Measurements from ENCODE around the gene CCSAP. TPM values are rescaled to one million over a fixed set of nuclear protein-coding genes. Genes with fewer than 3 reads are reported as not detected.
"Not testable (repeated sequence)": the region's sequence is repeated elsewhere in the genome, so short reads cannot be mapped to it uniquely, and the experiment has no call there.

Gene CCSAP
- total RNA-seq, 1 donor from 2014 or later = 34.4 TPM

GRCh38 chr1:229379846-229380245, 37.0 kb upstream of the CCSAP start:
- peaks cover 26% of the 10 kb centered on the region for H3K4me1 ChIP-seq
- H3K9ac ChIP-seq = no peak overlapping the region
- H3F3A ChIP-seq (ENCODE audit: low read depth) = peaks cover 13% of the 10 kb centered on the region
- no peaks in the 10 kb centered on the region for H4K20me1 ChIP-seq (ENCODE audit: low read depth)
- Mint-ChIP-seq H3K4me1 (peaks cover 17% of the 10 kb centered on the region), H3K9me3 (no peaks in the 10 kb centered on the region), H3K4me3 (no peak overlapping the region), H3K27me3 (ENCODE audit: insufficient read depth, low read depth) (peaks cover 6% of the 10 kb centered on the region), H3K27ac (no peak overlapping the region), H3K36me3 (no peaks in the 10 kb centered on the region)
- H3K9me3 ChIP-seq (ENCODE audit: low read depth) = no peaks in the 10 kb centered on the region
- peak overlapping the region; percentile 55 for H2AFZ ChIP-seq (replicated peaks)
- no peak overlapping the region for H3K27ac ChIP-seq
- no peaks in the 10 kb centered on the region for H3K27me3 ChIP-seq
- TF ChIP-seq EZH2 (IDR thresholded peaks at IDR 0.05) (no peak), CTCF (IDR thresholded peaks at IDR 0.05) (no peak), EZH2phosphoT487 (IDR thresholded peaks at IDR 0.05) (no peak)
- no peaks in the 10 kb centered on the region for H3K36me3 ChIP-seq
- no peaks in the 10 kb centered on the region for H3K79me2 ChIP-seq (ENCODE audit: low read depth)
- H3K4me2 ChIP-seq = peak overlapping the region; percentile 25
- peak; percentile 48 for DNase-seq (ENCODE audit: low spot score)
- H3K4me3 ChIP-seq = no peak overlapping the region

DNA sequence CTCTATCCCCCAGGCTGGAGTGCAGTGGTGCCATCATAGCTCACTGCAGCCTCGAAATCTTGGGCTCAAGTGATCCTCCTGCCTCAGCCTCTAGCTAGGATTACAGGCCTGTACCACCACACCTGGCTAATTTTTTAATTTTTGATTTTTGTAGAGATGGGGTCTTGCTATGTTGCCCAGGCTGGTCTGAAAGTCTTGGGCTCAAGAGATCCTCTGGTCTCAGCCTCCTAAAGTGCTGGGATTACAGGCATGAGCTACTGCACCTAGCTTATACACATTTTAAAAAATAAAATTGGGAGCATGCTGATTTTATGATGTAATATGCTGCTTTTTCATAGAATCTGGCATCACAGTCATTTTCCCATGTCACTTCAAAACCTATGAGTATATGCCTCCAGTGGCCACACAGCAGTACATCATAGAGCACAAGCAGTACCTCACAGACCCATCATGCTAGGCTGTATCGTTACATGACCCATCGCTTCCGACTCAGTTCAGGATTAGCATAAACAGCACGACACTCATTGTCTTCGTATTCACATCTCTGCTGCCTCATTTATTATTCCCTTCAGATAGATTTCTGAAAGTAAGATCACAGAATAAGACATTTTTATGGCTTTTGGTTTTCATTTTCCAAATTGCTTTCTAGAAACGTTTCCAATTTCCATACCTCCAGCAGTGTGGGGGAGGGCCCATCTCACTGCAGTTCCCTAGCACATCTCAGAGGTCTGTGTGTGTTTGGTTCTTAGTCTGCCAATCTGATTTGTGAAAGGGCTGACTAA, 35.9 kb upstream of the CCSAP start:
- Histone ChIP-seq H3F3A (ENCODE audit: low read depth) (peaks cover 13% of the 10 kb centered on the region), H4K20me1 (ENCODE audit: low read depth) (no peaks in the 10 kb centered on the region), H3K4me1 (peaks cover 26% of the 10 kb centered on the region), H3K9me3 (ENCODE audit: low read depth) (no peaks in the 10 kb centered on the region), H3K36me3 (no peaks in the 10 kb centered on the region), H3K4me2 (peak overlapping the region; percentile 8), H3K9ac (no peak overlapping the region), H2AFZ (replicated peaks) (no peak overlapping the region), H3K27ac (no peak overlapping the region), H3K79me2 (ENCODE audit: low read depth) (no peaks in the 10 kb centered on the region), H3K27me3 (no peaks in the 10 kb centered on the region), H3K4me3 (no peak overlapping the region)
- H3K9me3 Mint-ChIP-seq = no peaks in the 10 kb centered on the region
- peak; percentile 35 for DNase-seq (ENCODE audit: low spot score)
- peaks cover 6% of the 10 kb centered on the region for H3K27me3 Mint-ChIP-seq (ENCODE audit: insufficient read depth, low read depth)
- H3K27ac Mint-ChIP-seq = no peak overlapping the region
- TF ChIP-seq EZH2phosphoT487 (IDR thresholded peaks at IDR 0.05) (no peak), CTCF (IDR thresholded peaks at IDR 0.05) (peak; percentile 15), EZH2 (IDR thresholded peaks at IDR 0.05) (no peak)
- no peak overlapping the region for H3K4me3 Mint-ChIP-seq
- peaks cover 17% of the 10 kb centered on the region for H3K4me1 Mint-ChIP-seq
- H3K36me3 Mint-ChIP-seq = no peaks in the 10 kb centered on the region

DNA sequence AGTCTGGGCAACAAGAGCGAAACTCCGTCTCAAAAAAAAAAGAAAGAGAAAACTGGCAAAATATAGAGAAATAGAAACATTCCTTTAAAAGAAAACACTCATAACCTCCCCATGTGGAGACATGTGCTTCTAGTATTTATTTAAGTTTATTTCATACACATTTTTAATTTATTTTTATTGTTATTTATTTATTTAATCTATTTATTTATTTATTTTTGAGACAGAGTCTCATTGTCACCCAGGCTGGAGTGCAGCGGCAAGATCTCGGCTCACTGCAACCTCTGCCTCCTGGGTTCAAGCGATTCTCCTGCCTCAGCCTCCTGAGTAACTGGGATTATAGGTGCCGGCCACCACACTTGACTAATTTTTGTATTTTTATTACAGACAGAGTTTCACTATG, 35.2 kb upstream of the CCSAP start:
- H3K4me1 Mint-ChIP-seq = peaks cover 17% of the 10 kb centered on the region
- H2AFZ ChIP-seq (replicated peaks); DNase-seq (ENCODE audit: low spot score); H3K36me3 ChIP-seq; H3K9me3 Mint-ChIP-seq; H3K79me2 ChIP-seq (ENCODE audit: low read depth); H3K9me3 ChIP-seq (ENCODE audit: low read depth); H3K4me2 ChIP-seq; H3K27ac Mint-ChIP-seq; H3K27me3 Mint-ChIP-seq (ENCODE audit: insufficient read depth, low read depth); H3K4me3 Mint-ChIP-seq; H3K27me3 ChIP-seq; H3K4me3 ChIP-seq; H4K20me1 ChIP-seq (ENCODE audit: low read depth); H3K27ac ChIP-seq; H3K9ac ChIP-seq; H3K36me3 Mint-ChIP-seq: not testable (repeated sequence)
- Histone ChIP-seq H3K4me1 (peaks cover 26% of the 10 kb centered on the region), H3F3A (ENCODE audit: low read depth) (peaks cover 13% of the 10 kb centered on the region)

DNA sequence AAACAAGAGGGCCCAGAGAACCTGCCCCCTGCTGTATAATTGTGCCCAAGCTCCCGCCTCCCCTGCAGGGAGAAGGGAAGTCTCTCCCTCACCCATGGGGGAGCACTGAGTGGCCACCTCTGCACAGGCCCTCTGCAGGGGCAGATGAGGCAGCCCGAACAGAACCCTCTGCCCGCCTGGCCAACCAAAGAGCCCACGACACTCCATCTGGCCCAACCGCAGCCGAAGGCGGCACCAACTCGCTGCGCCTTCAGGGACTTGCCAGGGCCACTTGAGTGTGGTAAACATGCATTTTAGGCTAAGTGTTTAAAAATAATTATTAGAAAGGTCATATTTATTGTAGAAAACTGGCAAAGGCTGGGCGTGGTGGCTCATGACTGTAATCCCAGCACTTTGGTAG, 34.6 kb upstream of the CCSAP start:
- no peak for TF ChIP-seq EZH2phosphoT487 (IDR thresholded peaks at IDR 0.05)
- no peak for TF ChIP-seq EZH2 (IDR thresholded peaks at IDR 0.05)
- no peak for TF ChIP-seq CTCF (IDR thresholded peaks at IDR 0.05)
- no peak overlapping the region for H3K27ac Mint-ChIP-seq

More for the DNA sequence above, 34.6 kb upstream of the CCSAP start:
- Mint-ChIP-seq H3K9me3 (no peaks in the 10 kb centered on the region), H3K4me3 (no peak overlapping the region), H3K27me3 (ENCODE audit: insufficient read depth, low read depth) (peaks cover 6% of the 10 kb centered on the region), H3K4me1 (peaks cover 17% of the 10 kb centered on the region), H3K36me3 (no peaks in the 10 kb centered on the region)
- H3K27ac ChIP-seq = no peak overlapping the region
- no peak for DNase-seq (ENCODE audit: low spot score)
- H3K4me3 ChIP-seq = no peak overlapping the region
- H3K9ac ChIP-seq = no peak overlapping the region
- H3K79me2 ChIP-seq (ENCODE audit: low read depth) = no peaks in the 10 kb centered on the region
- no peaks in the 10 kb centered on the region for H4K20me1 ChIP-seq (ENCODE audit: low read depth)
- no peak overlapping the region for H2AFZ ChIP-seq (replicated peaks)
- peaks cover 26% of the 10 kb centered on the region for H3K4me1 ChIP-seq
- no peaks in the 10 kb centered on the region for H3K36me3 ChIP-seq
- H3K27me3 ChIP-seq = no peaks in the 10 kb centered on the region
- H3K4me2 ChIP-seq = no peak overlapping the region
- no peaks in the 10 kb centered on the region for H3K9me3 ChIP-seq (ENCODE audit: low read depth)
- H3F3A ChIP-seq (ENCODE audit: low read depth) = peaks cover 13% of the 10 kb centered on the region

All from neural progenitor cell (in vitro differentiated cells).